ENCODE measurements around the gene ACTR6.
"Not testable (repeated sequence)": the region's sequence is repeated elsewhere in the genome, so short reads cannot be mapped to it uniquely, and the experiment has no call there.

ACTR6 gene

GRCh38 chr12:100185361-100185894, 15.2 kb upstream of the ACTR6 start:
- DNase-seq: no peak

- no peak for DNase-seq
Measured at GRCh38 chr12:100186071-100186470, 14.5 kb upstream of the ACTR6 start.

- DNase-seq: no peak
Measured at GRCh38 chr12:100187068-100187467, 13.5 kb upstream of the ACTR6 start.

- no peak for DNase-seq
Measured at GRCh38 chr12:100187857-100188519, 12.6 kb upstream of the ACTR6 start.

GRCh38 chr12:100188888-100189635, 11.6 kb upstream of the ACTR6 start:
- not testable (repeated sequence) for DNase-seq

GRCh38 chr12:100189636-100190394, 10.8 kb upstream of the ACTR6 start:
- DNase-seq: no peak

GRCh38 chr12:100193085-100193484, 7.5 kb upstream of the ACTR6 start:
- no peak for DNase-seq

GRCh38 chr12:100197486-100197885, 3.1 kb upstream of the ACTR6 start:
- no peak for DNase-seq

- DNase-seq: no peak
Measured at GRCh38 chr12:100199023-100199346, 1.6 kb upstream of the ACTR6 start.

- no peak for DNase-seq
Measured at GRCh38 chr12:100199347-100200149, 1.1 kb upstream of the ACTR6 start.

- no peak for DNase-seq
Measured at GRCh38 chr12:100201604-100202423, 1.2 kb downstream of the ACTR6 start.

GRCh38 chr12:100207311-100207710, 6.7 kb downstream of the ACTR6 start:
- DNase-seq: no peak

GRCh38 chr12:100208834-100209233, 8.2 kb downstream of the ACTR6 start:
- no peak for DNase-seq

- DNase-seq: no peak
Measured at GRCh38 chr12:100211698-100212097, 11.1 kb downstream of the ACTR6 start.

- no peak for DNase-seq
Measured at GRCh38 chr12:100213016-100213891, 12.6 kb downstream of the ACTR6 start.

GRCh38 chr12:100214518-100214917, 13.9 kb downstream of the ACTR6 start:
- DNase-seq: no peak

- no peak for DNase-seq
Measured at GRCh38 chr12:100215209-100215608, 14.6 kb downstream of the ACTR6 start.

- DNase-seq: no peak
Measured at GRCh38 chr12:100216337-100216736, 15.7 kb downstream of the ACTR6 start.

- no peak for DNase-seq
Measured at GRCh38 chr12:100219328-100220109, 18.9 kb downstream of the ACTR6 start.

GRCh38 chr12:100221523-100221922, 20.9 kb downstream of the ACTR6 start:
- DNase-seq: no peak

All from cerebellar nuclear complex (tissue), 1 donor.